ENCODE data around the gene BEAN1.

The BEAN1 gene

GRCh38 chr16:66481081-66481942 is 54.2 kb downstream of the BEAN1 start:
- TF ChIP-seq CREB5 (CRISPR knock-in tag; IDR thresholded peaks at IDR 0.05; ENCODE audit: low read depth) = no peak
- TF ChIP-seq CSDC2 (CRISPR knock-in tag; IDR thresholded peaks at IDR 0.05) = no peak
- no peak for TF ChIP-seq TCF4 (CRISPR knock-in tag; IDR thresholded peaks at IDR 0.05; ENCODE audit: borderline replicate concordance)
- no peak for TF ChIP-seq ZNF565 (CRISPR knock-in tag; conservative IDR thresholded peaks at IDR 0.05; ENCODE audit: low read depth)
- TF ChIP-seq TSHZ2 (CRISPR knock-in tag; IDR thresholded peaks at IDR 0.05) = no peak
- TF ChIP-seq PPARA (CRISPR knock-in tag; IDR thresholded peaks at IDR 0.05; ENCODE audit: borderline replicate concordance) = no peak
- no peak for TF ChIP-seq ZC3H10 (CRISPR knock-in tag; IDR thresholded peaks at IDR 0.05)
- no peak for TF ChIP-seq POU6F1 (CRISPR knock-in tag; IDR thresholded peaks at IDR 0.05; ENCODE audit: borderline replicate concordance, low read depth)
- TF ChIP-seq PATZ1 (CRISPR knock-in tag; IDR thresholded peaks at IDR 0.05; ENCODE audit: borderline replicate concordance) = no peak
- no peak for TF ChIP-seq ZNF70 (CRISPR knock-in tag; IDR thresholded peaks at IDR 0.05)
- no peak for TF ChIP-seq ZFP30 (CRISPR knock-in tag; IDR thresholded peaks at IDR 0.05)
- TF ChIP-seq ISL1 (CRISPR knock-in tag; IDR thresholded peaks at IDR 0.05) = no peak
- TF ChIP-seq ZNF8 (CRISPR knock-in tag; IDR thresholded peaks at IDR 0.05) = no peak
- no peak for TF ChIP-seq ARNTL (CRISPR knock-in tag; IDR thresholded peaks at IDR 0.05; ENCODE audit: borderline replicate concordance, low read depth)
- TF ChIP-seq CSRNP3 (CRISPR knock-in tag; IDR thresholded peaks at IDR 0.05) = no peak
- no peak for TF ChIP-seq GLIS3 (CRISPR knock-in tag; IDR thresholded peaks at IDR 0.05)
- no peak for TF ChIP-seq ESRRG (CRISPR knock-in tag; IDR thresholded peaks at IDR 0.05)
- TF ChIP-seq SNAI2 (CRISPR knock-in tag; IDR thresholded peaks at IDR 0.05) = no peak
- TF ChIP-seq OSR1 (CRISPR knock-in tag; IDR thresholded peaks at IDR 0.05) = no peak
- no peak for ATAC-seq

- ATAC-seq = no peak
- TF ChIP-seq CREB5 (CRISPR knock-in tag; IDR thresholded peaks at IDR 0.05; ENCODE audit: low read depth) = no peak
- TF ChIP-seq RARB (CRISPR knock-in tag; IDR thresholded peaks at IDR 0.05) = no peak
- TF ChIP-seq ZC3H10 (CRISPR knock-in tag; IDR thresholded peaks at IDR 0.05) = no peak
- no peak for TF ChIP-seq GLIS3 (CRISPR knock-in tag; IDR thresholded peaks at IDR 0.05)
- no peak for TF ChIP-seq ZNF70 (CRISPR knock-in tag; IDR thresholded peaks at IDR 0.05)
- no peak for TF ChIP-seq SNAI2 (CRISPR knock-in tag; IDR thresholded peaks at IDR 0.05)
- TF ChIP-seq CSRNP3 (CRISPR knock-in tag; IDR thresholded peaks at IDR 0.05) = no peak
- no peak for TF ChIP-seq ZFP3 (CRISPR knock-in tag; IDR thresholded peaks at IDR 0.05)
- TF ChIP-seq TOX (CRISPR knock-in tag; IDR thresholded peaks at IDR 0.05; ENCODE audit: borderline replicate concordance) = no peak
- TF ChIP-seq ZFP30 (CRISPR knock-in tag; IDR thresholded peaks at IDR 0.05) = no peak
- no peak for TF ChIP-seq ZNF565 (CRISPR knock-in tag; conservative IDR thresholded peaks at IDR 0.05; ENCODE audit: low read depth)
- no peak for TF ChIP-seq OSR1 (CRISPR knock-in tag; IDR thresholded peaks at IDR 0.05)
- TF ChIP-seq ARNTL (CRISPR knock-in tag; IDR thresholded peaks at IDR 0.05; ENCODE audit: borderline replicate concordance, low read depth) = no peak
- TF ChIP-seq CSDC2 (CRISPR knock-in tag; IDR thresholded peaks at IDR 0.05) = no peak
- TF ChIP-seq TSHZ2 (CRISPR knock-in tag; IDR thresholded peaks at IDR 0.05) = no peak
- TF ChIP-seq BACH2 (CRISPR knock-in tag; IDR thresholded peaks at IDR 0.05; ENCODE audit: borderline replicate concordance) = no peak
These were observed 54.9 kb downstream of the BEAN1 start for GRCh38 chr16:66481943-66482390.

All from SK-N-SH treated with all-trans-retinoic acid at 6 μM for 48 hours (cell line).